ENCODE results near the gene TENM4. TPM values are rescaled to one million over a fixed set of nuclear protein-coding genes. Genes with fewer than 3 reads are reported as not detected.

TENM4 gene
- total and polyA plus RNA-seq, 2 of the 8 experiments (the other 6 are each of a cell fraction or from before 2014, with no cell fraction given): 3.5 to 7.2 TPM

DNA sequence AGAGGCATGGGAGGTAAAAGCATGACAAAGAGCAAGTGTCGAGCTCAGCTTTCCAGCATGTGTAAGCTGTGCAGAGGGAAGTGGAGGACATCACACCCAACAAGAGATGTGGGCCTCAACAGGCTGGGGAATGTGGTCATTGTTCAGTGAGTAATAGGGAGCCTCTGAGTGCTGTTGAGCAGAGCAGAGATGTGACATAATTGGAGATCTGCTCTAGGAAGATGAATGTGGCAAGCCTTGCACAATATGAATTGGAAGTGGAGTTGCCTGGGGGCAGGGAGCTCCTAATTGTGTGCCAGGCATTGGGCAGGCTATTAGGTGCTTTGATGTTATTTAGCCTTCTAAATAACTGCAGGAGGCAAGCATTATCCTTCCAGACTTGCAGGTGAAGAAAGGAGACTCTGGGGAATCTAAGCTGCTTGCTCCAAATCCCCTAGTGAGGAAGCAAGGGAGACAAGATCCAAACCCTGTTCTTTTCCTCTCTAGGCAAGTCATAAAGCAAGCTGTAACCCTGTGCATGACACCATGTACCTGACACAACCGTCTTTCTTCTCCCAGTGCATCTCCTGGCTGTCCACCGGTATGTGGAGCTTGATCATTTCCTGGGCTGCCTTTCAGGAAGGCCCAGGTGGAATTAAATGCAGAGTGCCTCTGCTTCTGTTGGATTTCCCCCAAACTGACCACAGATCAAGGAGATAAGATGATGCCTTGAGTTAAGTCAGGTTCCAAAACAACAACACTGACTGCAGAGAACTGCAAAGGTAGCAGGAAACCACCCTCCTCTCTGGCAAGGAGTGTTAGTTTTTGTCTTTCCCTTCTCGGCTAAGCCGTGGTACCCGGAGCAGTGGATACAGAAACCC is 221.4 kb downstream of the TENM4 start (continued):
- TF ChIP-seq, protein P1, sequence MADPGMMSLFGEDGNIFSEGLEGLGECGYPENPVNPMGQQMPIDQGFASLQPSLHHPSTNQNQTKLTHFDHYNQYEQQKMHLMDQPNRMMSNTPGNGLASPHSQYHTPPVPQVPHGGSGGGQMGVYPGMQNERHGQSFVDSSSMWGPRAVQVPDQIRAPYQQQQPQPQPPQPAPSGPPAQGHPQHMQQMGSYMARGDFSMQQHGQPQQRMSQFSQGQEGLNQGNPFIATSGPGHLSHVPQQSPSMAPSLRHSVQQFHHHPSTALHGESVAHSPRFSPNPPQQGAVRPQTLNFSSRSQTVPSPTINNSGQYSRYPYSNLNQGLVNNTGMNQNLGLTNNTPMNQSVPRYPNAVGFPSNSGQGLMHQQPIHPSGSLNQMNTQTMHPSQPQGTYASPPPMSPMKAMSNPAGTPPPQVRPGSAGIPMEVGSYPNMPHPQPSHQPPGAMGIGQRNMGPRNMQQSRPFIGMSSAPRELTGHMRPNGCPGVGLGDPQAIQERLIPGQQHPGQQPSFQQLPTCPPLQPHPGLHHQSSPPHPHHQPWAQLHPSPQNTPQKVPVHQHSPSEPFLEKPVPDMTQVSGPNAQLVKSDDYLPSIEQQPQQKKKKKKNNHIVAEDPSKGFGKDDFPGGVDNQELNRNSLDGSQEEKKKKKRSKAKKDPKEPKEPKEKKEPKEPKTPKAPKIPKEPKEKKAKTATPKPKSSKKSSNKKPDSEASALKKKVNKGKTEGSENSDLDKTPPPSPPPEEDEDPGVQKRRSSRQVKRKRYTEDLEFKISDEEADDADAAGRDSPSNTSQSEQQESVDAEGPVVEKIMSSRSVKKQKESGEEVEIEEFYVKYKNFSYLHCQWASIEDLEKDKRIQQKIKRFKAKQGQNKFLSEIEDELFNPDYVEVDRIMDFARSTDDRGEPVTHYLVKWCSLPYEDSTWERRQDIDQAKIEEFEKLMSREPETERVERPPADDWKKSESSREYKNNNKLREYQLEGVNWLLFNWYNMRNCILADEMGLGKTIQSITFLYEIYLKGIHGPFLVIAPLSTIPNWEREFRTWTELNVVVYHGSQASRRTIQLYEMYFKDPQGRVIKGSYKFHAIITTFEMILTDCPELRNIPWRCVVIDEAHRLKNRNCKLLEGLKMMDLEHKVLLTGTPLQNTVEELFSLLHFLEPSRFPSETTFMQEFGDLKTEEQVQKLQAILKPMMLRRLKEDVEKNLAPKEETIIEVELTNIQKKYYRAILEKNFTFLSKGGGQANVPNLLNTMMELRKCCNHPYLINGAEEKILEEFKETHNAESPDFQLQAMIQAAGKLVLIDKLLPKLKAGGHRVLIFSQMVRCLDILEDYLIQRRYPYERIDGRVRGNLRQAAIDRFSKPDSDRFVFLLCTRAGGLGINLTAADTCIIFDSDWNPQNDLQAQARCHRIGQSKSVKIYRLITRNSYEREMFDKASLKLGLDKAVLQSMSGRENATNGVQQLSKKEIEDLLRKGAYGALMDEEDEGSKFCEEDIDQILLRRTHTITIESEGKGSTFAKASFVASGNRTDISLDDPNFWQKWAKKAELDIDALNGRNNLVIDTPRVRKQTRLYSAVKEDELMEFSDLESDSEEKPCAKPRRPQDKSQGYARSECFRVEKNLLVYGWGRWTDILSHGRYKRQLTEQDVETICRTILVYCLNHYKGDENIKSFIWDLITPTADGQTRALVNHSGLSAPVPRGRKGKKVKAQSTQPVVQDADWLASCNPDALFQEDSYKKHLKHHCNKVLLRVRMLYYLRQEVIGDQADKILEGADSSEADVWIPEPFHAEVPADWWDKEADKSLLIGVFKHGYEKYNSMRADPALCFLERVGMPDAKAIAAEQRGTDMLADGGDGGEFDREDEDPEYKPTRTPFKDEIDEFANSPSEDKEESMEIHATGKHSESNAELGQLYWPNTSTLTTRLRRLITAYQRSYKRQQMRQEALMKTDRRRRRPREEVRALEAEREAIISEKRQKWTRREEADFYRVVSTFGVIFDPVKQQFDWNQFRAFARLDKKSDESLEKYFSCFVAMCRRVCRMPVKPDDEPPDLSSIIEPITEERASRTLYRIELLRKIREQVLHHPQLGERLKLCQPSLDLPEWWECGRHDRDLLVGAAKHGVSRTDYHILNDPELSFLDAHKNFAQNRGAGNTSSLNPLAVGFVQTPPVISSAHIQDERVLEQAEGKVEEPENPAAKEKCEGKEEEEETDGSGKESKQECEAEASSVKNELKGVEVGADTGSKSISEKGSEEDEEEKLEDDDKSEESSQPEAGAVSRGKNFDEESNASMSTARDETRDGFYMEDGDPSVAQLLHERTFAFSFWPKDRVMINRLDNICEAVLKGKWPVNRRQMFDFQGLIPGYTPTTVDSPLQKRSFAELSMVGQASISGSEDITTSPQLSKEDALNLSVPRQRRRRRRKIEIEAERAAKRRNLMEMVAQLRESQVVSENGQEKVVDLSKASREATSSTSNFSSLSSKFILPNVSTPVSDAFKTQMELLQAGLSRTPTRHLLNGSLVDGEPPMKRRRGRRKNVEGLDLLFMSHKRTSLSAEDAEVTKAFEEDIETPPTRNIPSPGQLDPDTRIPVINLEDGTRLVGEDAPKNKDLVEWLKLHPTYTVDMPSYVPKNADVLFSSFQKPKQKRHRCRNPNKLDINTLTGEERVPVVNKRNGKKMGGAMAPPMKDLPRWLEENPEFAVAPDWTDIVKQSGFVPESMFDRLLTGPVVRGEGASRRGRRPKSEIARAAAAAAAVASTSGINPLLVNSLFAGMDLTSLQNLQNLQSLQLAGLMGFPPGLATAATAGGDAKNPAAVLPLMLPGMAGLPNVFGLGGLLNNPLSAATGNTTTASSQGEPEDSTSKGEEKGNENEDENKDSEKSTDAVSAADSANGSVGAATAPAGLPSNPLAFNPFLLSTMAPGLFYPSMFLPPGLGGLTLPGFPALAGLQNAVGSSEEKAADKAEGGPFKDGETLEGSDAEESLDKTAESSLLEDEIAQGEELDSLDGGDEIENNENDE (IDR thresholded peaks at IDR 0.05; ENCODE audit: insufficient replicate concordance, low read length): no peak
- TF ChIP-seq, protein P2, sequence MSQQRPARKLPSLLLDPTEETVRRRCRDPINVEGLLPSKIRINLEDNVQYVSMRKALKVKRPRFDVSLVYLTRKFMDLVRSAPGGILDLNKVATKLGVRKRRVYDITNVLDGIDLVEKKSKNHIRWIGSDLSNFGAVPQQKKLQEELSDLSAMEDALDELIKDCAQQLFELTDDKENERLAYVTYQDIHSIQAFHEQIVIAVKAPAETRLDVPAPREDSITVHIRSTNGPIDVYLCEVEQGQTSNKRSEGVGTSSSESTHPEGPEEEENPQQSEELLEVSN (IDR thresholded peaks at IDR 0.05): no peak
- TF ChIP-seq YY1 (IDR thresholded peaks at IDR 0.05; ENCODE audit: low read depth, low read length) (no peak), ASH2L (IDR thresholded peaks at IDR 0.05; ENCODE audit: low read length) (no peak), TCF12 (IDR thresholded peaks at IDR 0.05; ENCODE audit: low read depth, low read length) (no peak)
